ENCODE data around the gene TTC12.

DNA sequence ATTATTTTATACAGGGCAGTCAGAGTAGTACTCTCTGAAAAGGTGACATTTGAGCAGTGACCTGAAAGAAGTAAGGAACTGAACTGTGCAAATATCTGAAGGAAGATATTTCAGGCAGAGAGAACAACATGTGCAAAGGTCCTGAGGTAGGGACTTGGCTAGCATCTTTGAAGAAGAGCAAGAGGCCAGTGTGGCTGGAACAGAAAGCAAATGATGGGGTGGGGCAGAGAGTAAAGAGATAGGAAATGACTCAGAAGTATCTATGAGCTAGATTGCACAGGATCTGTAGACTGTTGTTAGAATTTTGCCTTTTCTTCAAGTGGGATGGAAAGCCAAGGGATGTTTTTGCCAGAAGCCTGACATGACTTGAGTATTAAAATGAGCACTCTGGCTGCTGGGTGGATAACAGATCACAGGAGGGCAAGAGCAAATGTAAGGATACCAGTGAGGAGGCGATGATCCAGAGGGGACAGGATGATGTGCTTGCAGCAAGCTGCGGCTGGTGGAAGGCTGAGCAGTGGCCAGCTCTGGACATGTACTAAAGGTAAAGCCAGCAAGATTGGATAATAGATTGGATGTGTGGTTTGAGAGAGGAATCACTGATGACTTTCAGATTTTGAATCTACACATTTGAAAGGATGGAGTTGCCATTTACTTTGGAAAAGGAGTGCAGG is 33.2 kb upstream of the TTC12 start:
- TF ChIP-seq, protein P1, sequence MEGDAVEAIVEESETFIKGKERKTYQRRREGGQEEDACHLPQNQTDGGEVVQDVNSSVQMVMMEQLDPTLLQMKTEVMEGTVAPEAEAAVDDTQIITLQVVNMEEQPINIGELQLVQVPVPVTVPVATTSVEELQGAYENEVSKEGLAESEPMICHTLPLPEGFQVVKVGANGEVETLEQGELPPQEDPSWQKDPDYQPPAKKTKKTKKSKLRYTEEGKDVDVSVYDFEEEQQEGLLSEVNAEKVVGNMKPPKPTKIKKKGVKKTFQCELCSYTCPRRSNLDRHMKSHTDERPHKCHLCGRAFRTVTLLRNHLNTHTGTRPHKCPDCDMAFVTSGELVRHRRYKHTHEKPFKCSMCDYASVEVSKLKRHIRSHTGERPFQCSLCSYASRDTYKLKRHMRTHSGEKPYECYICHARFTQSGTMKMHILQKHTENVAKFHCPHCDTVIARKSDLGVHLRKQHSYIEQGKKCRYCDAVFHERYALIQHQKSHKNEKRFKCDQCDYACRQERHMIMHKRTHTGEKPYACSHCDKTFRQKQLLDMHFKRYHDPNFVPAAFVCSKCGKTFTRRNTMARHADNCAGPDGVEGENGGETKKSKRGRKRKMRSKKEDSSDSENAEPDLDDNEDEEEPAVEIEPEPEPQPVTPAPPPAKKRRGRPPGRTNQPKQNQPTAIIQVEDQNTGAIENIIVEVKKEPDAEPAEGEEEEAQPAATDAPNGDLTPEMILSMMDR (IDR thresholded peaks at IDR 0.05), result no peak
- TF ChIP-seq POLR2A (IDR thresholded peaks at IDR 0.05), result no peak

Data from body of pancreas (tissue), 4 donors.